ENCODE results near the gene LIG1. TPM values are rescaled to one million over a fixed set of nuclear protein-coding genes. Genes with fewer than 3 reads are reported as not detected.
A peak's percentile ranks its signal among the peaks of the same experiment; 100 is the strongest.

The LIG1 gene
- total RNA-seq, 1 experiment from 2014 or later, result 115 TPM

- no peaks in the 10 kb centered on the region for H3K79me2 ChIP-seq (ENCODE audit: insufficient read depth, low read length)
- no peaks in the 10 kb centered on the region for H3K9me3 ChIP-seq (ENCODE audit: control insufficient read depth, low read depth, low read length)
- no peak overlapping the region for H2BK5ac ChIP-seq (ENCODE audit: insufficient read length, low read length)
- H3K18ac ChIP-seq (ENCODE audit: insufficient read length, low read depth, low read length), result no peak overlapping the region
- H4K91ac ChIP-seq (ENCODE audit: insufficient read length, low read depth, low read length), result no peak overlapping the region
- H2BK12ac ChIP-seq (ENCODE audit: insufficient read length, low read depth, low read length), result no peak overlapping the region
- H3K27me3 ChIP-seq (ENCODE audit: insufficient read depth, low read length), result no peaks in the 10 kb centered on the region
- H3K14ac ChIP-seq (ENCODE audit: insufficient read depth, low read length), result no peak overlapping the region
- no peak overlapping the region for H4K5ac ChIP-seq (ENCODE audit: insufficient read length, low read depth, low read length)
- WGBS (ENCODE audit: extremely low coverage, insufficient read length, low lambda C conversion rate), result no CpG with 5 or more reads among the region's 11 CpGs
- no peak overlapping the region for H3K4ac ChIP-seq (ENCODE audit: low read depth, low read length)
- Mint-ChIP-seq H3K27ac (peak overlapping the region in 2 of 3 experiments; percentile 8 to 81; a peak in 1 of 7 replicates), H3K4me1 (no peaks in the 10 kb centered on the region), H3K9me3 (no peaks in the 10 kb centered on the region), H3K27me3 (ENCODE audit: low read depth) (no peaks in the 10 kb centered on the region), H3K4me3 (no peak overlapping the region), H3K36me3 (ENCODE audit: insufficient read depth in 1 of 3, low read depth in 3 of 3) (peaks cover 35 to 67% (median 66%) of the 10 kb centered on the region in 3 experiments; a peak in 6 of 7 replicates)
- H4K8ac ChIP-seq (replicated peaks; ENCODE audit: insufficient read length, low read depth, low read length), result no peak overlapping the region
- H3K79me1 ChIP-seq (ENCODE audit: insufficient read depth, low read depth, low read length, poor library complexity, severe bottlenecking), result no peaks in the 10 kb centered on the region
- no peak overlapping the region for H2BK20ac ChIP-seq (ENCODE audit: low read depth, low read length, poor library complexity, severe bottlenecking)
- no peak overlapping the region for H2BK120ac ChIP-seq (ENCODE audit: low read depth, low read length, poor library complexity, severe bottlenecking)
- no peaks in the 10 kb centered on the region for H3K23me2 ChIP-seq (ENCODE audit: insufficient read length, low read depth, low read length, poor library complexity, severe bottlenecking)
- no peak overlapping the region for H3T11ph ChIP-seq (ENCODE audit: low read length)
- H4K20me1 ChIP-seq (ENCODE audit: control insufficient read depth, insufficient read depth, insufficient read length), result no peaks in the 10 kb centered on the region
- no peak overlapping the region for H3K4me2 ChIP-seq (ENCODE audit: insufficient read depth, insufficient read length, low read length)
- no peak overlapping the region for H3K56ac ChIP-seq (ENCODE audit: insufficient read length, low read depth, low read length)
- H2AK5ac ChIP-seq (ENCODE audit: insufficient read length, low read length), result no peak overlapping the region
- no peak overlapping the region for H2BK15ac ChIP-seq (ENCODE audit: low read depth, low read length)
- TF ChIP-seq, protein P1, sequence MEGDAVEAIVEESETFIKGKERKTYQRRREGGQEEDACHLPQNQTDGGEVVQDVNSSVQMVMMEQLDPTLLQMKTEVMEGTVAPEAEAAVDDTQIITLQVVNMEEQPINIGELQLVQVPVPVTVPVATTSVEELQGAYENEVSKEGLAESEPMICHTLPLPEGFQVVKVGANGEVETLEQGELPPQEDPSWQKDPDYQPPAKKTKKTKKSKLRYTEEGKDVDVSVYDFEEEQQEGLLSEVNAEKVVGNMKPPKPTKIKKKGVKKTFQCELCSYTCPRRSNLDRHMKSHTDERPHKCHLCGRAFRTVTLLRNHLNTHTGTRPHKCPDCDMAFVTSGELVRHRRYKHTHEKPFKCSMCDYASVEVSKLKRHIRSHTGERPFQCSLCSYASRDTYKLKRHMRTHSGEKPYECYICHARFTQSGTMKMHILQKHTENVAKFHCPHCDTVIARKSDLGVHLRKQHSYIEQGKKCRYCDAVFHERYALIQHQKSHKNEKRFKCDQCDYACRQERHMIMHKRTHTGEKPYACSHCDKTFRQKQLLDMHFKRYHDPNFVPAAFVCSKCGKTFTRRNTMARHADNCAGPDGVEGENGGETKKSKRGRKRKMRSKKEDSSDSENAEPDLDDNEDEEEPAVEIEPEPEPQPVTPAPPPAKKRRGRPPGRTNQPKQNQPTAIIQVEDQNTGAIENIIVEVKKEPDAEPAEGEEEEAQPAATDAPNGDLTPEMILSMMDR (conservative IDR thresholded peaks at IDR 0.05), result no peak
- no peak overlapping the region for H3K9ac ChIP-seq (ENCODE audit: extremely low read depth, insufficient read length, low read length)
- H3K27ac ChIP-seq (ENCODE audit: insufficient read length, low read depth, low read length), result no peak overlapping the region
- no peak overlapping the region for H2AFZ ChIP-seq (ENCODE audit: low read length)
- DNase-seq, result peak; percentile 13
- no peak overlapping the region for H3K23ac ChIP-seq (ENCODE audit: insufficient read length, low read depth, low read length)
- H3K4me1 ChIP-seq (ENCODE audit: insufficient read depth, low read length), result no peaks in the 10 kb centered on the region
Observed at GRCh38 chr19:48118131-48118517, 52.0 kb downstream of the LIG1 start.

Data from H9 (cell line).